Astrocyte of the cerebellum (primary cell): ENCODE data around the gene SPDL1.

ENCODE experiments used
- DNase-seq: peaks from one replicate; pipeline ENCODE4 v3.0.0-alpha.2; 2011; ENCODE audit warnings: low read depth
- H3K4me3 ChIP-seq: 2 replicates; pipeline ENCODE4 v1.5.1; 2011; ENCODE audit warnings: mild to moderate bottlenecking, low read depth, low read length, moderate library complexity
- CTCF ChIP-seq: IDR thresholded peaks from 2 replicates; pipeline ENCODE4 v1.5.1; 2012; ENCODE audit warnings: low read length, low read depth, moderate library complexity, mild to moderate bottlenecking; ENCODE audit errors: missing control alignments
- in situ Hi-C: cut with HindIII; loops from 2 replicates; pipeline ENCODE4 v1.10.0; 2017; ENCODE audit warnings: low sequenced_read_pairs

Gene SPDL1

DNA sequence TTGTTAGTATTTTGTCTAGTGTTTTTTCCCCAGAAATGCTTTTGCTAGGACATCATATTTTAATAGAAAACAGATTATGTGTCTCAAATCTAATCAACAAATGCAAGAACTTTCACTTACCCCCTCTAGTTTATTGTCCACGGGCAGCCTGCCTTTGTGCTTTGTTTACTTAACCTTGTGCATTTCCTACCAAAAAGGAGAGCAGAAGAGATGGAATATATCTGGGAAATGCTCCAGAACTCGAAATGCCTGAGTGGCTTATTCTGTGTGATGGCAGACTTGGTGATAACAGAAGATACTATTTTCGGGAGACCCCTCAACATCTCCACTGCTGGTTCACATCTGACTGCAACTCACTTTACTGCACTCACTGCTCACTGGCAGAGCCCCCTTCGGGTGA lies 33.3 kb upstream of the SPDL1 start:
- TF ChIP-seq CTCF: no peak
- in situ Hi-C loops: no loop called here

DNA sequence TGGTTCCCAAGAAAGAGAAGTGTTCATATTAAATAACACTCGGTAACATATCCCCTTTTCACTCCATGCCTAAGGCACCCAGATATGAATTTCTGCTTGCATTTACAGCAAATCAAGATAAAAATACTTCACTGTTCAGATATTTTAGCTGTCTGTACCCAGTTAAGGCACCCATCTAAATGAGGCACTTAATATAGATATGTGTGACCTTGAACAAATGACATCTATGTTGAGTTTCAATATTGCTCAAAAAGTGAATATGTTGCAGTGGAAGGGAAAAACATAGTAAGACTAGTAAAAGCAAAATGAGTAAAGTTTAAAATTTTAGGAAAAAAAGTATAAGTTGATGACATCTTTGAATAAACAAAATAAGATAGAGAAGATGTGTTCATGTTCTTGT lies 32.4 kb upstream of the SPDL1 start:
- H3K4me3 ChIP-seq: no peak overlapping the region
- no peak for TF ChIP-seq CTCF
- no peak for DNase-seq
- in situ Hi-C loops: no loop called here

More for the DNA sequence above, 33.3 kb upstream of the SPDL1 start:
- H3K4me3 ChIP-seq: no peak overlapping the region
- DNase-seq: no peak

GRCh38 chr5:169551696-169552095 lies 31.9 kb upstream of the SPDL1 start:
- DNase-seq: no peak
- TF ChIP-seq CTCF: no peak
- in situ Hi-C loops: no loop called here
- no peak overlapping the region for H3K4me3 ChIP-seq

DNA sequence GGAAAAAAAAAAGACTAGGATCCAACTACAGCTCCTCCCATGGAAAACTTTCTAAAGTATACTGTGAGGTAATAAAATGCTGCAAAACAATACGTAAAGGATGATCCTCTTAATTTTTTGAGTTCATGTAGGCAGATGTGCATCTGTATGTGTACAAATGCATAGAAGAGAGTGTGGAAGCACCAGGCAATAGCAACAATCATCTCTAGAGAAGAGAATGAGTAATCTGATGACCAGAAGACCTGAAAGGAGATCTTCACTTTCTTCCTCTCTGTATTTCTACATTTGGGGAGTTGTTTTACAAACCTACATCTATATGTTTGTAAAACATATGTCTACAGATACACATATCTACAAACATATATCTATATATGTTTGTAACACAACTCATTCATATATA lies 29.3 kb upstream of the SPDL1 start:
- TF ChIP-seq CTCF: no peak
- H3K4me3 ChIP-seq: no peak overlapping the region
- DNase-seq: no peak
- in situ Hi-C loops: no loop called here

DNA sequence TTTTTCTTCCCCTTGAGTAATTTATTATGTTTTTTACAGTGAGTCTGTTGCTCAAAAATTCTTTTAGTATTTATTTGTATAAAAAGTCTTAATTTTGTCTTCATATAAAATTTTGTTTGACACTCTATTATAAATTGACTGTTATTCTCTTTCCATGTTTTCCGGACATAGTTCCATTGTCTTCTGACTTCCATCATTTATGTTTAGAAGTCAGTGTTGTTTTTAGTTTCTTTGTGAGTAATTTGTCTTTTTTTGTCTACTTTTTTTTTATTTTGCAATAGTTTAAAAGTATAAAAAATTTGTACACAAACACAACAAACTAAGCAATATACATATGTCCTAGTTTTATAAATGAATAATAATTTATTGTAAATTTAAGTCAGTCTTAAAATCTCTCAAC lies 25.7 kb upstream of the SPDL1 start:
- no peak for TF ChIP-seq CTCF
- in situ Hi-C loops: no loop called here
- DNase-seq: no peak
- H3K4me3 ChIP-seq: no peak overlapping the region

GRCh38 chr5:169561893-169562292 lies 21.7 kb upstream of the SPDL1 start:
- DNase-seq: no peak
- no peak for TF ChIP-seq CTCF
- in situ Hi-C loops: no loop called here
- no peak overlapping the region for H3K4me3 ChIP-seq

DNA sequence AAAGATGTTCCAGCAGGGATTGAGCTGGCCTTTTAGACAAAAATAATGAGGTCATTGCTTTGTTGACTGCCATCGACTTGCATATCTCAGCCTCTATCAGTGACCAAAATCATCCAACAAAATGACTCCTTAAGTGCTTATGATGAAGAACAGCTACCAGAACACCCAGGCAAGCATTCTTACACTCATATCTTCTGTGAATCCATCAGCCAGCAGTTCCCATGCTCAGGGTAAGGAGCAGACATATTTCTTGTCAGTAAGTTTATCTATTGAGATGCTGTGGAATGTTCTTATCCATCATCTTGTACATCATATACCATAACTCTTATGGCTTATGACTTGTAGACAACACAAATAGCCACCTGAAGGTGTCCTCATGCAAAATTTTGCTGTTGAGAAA lies 20.2 kb upstream of the SPDL1 start:
- no peak overlapping the region for H3K4me3 ChIP-seq
- TF ChIP-seq CTCF: no peak
- in situ Hi-C loops: no loop called here
- no peak for DNase-seq
